HG02943 (cell line): ENCODE data around the gene OR7E24.
"Not testable (repeated sequence)": the region's sequence is repeated elsewhere in the genome, so short reads cannot be mapped to it uniquely, and the experiment has no call there.

Source experiments
- ATAC-seq: cut with Tn5 transposase; IDR thresholded peaks from one replicate; pipeline ENCODE4 v1.9.1; 2021; ENCODE audit warnings: mild to moderate bottlenecking, low read depth, moderate library complexity; ENCODE audit not compliant: unreplicated experiment

The OR7E24 gene

GRCh38 chr19:9250630-9251029 lies at the start of gene OR7E24:
TSS of gene OR7E24 (plus strand) at chr19:9250930. CDS start at chr19:9251044, 114 bp downstream.
- ATAC-seq: no peak

GRCh38 chr19:9205501-9206113 lies 45.1 kb upstream of the OR7E24 start:
- ATAC-seq: no peak

GRCh38 chr19:9219489-9219888 lies 31.2 kb upstream of the OR7E24 start, which contains the start of gene OR7D4:
TSS of gene OR7D4 (minus strand) at chr19:9219589. CDS start at chr19:9214837, 4,752 bp downstream.
- no peak for ATAC-seq

GRCh38 chr19:9251236-9251635 lies 506 bp downstream of the OR7E24 start:
- ATAC-seq: no peak

- ATAC-seq: not testable (repeated sequence)
These were observed 32.8 kb downstream of the OR7E24 start for GRCh38 chr19:9283485-9283884.

- ATAC-seq: no peak
These were observed 38.6 kb downstream of the OR7E24 start for GRCh38 chr19:9289231-9289884.

GRCh38 chr19:9295411-9295849 lies 44.7 kb downstream of the OR7E24 start:
- ATAC-seq: no peak

- no peak for ATAC-seq
These were observed 45.6 kb downstream of the OR7E24 start for GRCh38 chr19:9296336-9296735.
